Forelimb muscle (tissue), 1 donor: Measurements from ENCODE around the gene RGS14. TPM values are rescaled to one million over a fixed set of nuclear protein-coding genes. Genes with fewer than 3 reads are reported as not detected.

ENCODE experiments used
- DNase-seq: peaks from one replicate; pipeline ENCODE4 v3.0.0-alpha.2; 2013; ENCODE audit warnings: low read depth
- polyA plus RNA-seq: library from polyadenylated mRNA; unstranded; fragments of 120-200 nt; gene quantifications from one replicate; pipeline ENCODE4 v1.2.1, GENCODE V29; 2013; ENCODE audit not compliant: insufficient read length

Gene RGS14
- polyA plus RNA-seq, 1 donor = 17.4 TPM

DNA sequence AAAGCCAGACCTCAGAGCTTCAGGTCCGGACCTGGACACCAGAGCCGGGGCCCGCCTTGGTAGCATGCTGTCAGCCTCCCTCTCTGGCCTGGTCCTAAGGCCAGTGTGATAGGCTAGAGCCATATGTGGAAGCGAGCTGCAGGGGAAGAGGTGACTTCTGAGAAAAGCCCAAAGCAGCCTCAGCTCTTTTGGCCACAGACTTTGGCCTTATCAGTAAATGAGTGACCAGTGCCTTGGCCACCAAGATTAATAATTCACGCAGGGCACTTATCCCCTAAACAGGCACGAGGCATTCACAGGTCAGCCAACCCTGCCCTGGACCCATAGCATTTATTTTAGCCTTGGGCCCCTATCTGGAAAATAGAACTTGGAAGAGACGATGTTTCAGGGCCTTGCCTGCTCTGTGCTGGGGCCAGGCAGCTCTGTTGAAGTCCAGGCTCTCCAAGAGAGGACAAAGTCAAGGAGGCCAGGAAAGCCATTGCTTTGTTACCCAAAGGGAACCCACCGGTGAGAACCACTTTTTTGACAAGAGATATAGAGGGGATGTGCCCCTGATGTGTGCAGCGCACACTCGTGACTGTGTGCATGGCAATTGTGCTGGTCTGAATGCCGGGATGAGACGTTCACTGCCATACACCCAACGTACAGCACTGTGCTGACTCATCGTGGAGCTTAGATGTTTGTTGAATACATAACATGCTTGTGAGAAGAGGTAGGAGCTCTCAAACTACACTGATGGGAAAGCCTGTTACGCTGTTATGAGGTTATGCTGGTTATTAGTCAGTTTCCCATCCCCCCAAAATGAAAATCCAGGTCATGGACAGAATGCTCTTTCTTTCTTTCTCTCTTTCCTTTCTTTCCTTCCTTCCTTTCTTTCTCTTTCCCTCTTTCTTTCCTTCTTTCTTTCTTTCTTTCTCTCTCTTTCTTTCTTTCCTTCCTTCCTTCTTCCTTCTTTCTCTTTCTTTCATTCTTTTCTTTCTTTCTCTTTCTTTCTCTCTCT lies 21.5 kb downstream of the RGS14 start:
- no peak for DNase-seq

DNA sequence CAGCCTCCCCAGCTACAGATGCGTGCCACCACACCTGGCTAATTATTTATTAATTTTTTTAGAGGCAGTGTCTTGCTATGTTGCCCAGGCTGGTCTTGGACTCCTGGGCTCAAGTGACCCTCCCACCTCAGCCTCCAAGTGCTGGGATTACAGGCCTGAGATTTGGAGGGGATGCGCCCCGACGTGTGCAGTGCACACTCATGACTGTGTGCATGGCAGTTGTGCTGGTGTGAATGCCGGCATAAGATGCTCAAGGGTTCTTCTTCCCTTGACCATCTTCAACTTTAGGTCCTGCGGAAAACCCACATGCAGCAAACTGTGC lies 23.0 kb downstream of the RGS14 start:
- DNase-seq = no peak

DNA sequence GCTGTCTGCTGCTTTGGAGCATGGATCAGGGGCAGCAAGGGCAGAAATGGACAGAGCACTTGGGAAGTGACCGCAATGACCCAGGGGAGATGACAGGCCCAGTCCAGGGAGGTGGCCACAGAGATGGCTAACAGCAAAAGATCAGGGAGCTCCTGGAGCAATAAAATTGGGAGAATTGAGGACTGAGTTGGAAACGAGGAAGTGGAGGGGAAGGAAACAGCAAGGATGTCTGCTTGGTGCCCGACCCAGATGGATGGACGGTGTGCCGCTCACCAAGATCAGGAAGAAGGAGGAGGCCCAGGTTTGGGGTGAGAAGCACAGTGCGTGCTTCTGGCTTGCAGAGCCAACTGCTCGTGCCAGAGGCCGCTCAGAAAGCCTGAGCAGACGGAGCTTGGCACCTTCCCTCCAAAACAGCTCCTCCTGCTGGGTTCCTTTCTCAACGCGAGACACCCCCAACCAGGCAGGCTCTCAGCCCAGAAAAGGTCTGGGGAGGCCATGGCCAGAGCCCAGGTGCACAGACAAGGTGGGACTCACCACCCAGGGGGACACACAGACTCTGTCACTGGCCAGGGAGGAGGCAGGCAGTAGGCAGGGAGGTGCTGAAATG lies 24.8 kb downstream of the RGS14 start:
- DNase-seq = no peak

DNA sequence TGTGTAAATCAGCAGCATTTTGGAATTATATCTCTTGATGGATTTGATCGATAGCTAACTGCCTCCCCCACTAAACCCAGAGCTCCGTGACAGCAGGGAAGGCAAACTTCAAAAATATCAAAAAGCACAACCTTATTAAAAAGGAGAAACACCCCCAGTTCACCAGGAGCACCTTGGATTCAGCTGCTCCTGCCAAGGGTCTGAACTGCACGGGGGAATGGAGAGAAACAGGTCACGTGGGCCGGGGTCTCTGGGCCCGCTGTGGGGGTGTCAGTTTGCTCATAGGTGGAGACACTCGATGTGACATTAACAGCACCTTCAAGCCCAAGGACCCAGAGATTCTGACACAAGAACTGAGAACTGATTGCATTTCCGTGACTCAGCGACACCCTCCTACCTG lies 25.5 kb downstream of the RGS14 start:
- no peak for DNase-seq

DNA sequence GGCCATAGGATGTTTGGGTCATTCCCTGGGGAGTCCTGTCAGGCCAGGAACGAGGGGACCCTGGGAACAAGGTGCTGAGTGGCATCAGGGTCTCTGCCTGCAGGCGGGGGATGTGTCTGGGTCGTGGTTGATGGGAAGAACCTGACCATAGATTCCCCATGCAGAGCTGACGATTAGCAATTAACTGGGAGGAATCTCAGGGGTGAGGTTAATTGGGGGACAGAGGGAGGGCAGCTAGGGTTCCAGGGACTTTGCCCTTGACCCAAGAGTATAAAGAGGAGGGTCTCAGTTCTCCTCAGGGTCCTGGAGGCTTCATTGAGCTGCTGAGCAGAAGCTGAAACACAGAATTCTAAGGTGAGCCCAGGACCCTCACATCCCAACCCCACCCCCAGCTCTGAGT lies 26.4 kb downstream of the RGS14 start, which contains the start of gene SLC34A1:
TSS of gene SLC34A1 (plus strand) at position 301 of the 400 bp plus-strand sequence. CDS start 1,308 bp downstream, outside the sequence.
- no peak for DNase-seq

DNA sequence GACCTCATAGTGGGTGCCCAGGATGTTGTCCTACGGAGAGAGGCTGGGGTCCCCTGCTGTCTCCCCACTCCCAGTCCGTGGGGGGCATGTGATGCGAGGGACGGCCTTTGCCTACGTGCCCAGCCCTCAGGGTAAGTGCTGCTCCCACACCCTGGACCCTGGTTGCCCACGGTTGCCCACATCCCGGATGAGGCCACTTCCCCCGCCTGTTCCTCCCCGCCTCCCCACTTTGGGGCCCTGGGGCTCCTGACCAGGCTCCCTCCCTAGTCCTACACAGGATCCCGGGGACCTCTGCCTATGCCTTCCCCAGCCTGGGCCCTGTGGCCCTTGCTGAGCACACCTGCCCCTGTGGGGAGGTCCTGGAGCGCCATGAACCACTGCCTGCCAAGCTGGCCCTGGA lies 28.0 kb downstream of the RGS14 start:
- no peak for DNase-seq

DNA sequence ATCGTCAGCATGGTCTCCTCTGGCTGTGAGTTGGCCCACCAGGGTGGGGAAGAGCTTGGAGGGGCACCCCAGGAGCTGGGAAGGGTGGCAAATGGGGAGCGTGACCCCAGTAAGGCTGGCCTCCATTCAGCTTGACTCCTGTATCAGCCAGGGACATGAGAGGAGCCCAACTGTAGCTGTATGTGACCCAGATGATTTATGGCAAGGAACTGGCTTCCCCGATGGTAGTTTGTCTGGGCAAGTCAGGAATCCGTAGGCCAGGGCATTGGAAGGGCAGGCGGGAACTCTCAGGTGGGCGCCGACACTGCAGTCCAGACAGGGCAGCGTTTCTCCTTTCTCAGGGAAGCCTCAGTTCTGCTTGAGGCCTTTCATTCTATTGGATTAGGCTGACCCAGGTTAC lies 28.8 kb downstream of the RGS14 start:
- DNase-seq = no peak

DNA sequence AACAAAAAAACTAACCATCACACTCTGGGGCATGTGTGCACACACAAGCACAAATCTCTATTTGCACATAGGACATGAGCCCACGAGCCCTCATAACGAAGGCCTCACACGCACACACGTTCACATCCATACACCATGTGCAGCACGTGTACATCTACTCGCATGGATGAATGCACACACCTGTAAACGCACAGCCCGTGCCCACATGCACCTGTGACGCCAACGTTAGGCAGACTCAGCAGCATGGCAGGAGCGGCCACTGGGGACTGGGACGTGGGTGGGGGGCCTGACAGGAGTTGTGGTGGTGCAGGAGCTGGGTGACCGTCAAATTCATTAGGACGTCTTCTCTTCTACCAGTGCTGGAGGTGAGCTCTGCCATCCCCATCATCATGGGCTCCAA lies 29.7 kb downstream of the RGS14 start:
- DNase-seq = no peak

DNA sequence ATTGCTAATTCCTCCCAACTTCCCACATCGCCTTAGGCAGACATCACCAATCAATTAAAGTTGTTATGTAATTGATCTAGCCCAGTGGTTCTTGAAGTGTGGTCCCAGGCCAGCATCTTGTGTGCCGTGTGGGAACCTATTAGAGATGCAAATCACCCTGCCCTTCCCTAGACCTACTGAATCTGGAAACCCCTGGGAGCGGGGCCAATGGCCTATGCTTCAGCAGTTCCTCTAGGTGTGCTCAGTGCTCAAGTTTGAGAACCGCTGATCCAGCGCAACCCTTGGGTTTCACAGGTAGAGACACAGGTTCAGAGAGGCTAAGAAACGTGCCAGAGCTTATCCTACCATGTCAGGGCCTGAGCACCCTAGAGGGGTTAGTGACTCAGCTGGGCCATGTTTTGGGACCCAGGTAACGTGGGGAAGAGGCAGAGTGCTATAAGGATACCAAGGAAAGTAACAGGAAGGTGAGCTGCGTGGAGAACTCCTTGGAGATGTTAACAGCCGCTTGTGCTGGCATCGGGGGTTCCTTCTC lies 30.9 kb downstream of the RGS14 start:
- no peak for DNase-seq

DNA sequence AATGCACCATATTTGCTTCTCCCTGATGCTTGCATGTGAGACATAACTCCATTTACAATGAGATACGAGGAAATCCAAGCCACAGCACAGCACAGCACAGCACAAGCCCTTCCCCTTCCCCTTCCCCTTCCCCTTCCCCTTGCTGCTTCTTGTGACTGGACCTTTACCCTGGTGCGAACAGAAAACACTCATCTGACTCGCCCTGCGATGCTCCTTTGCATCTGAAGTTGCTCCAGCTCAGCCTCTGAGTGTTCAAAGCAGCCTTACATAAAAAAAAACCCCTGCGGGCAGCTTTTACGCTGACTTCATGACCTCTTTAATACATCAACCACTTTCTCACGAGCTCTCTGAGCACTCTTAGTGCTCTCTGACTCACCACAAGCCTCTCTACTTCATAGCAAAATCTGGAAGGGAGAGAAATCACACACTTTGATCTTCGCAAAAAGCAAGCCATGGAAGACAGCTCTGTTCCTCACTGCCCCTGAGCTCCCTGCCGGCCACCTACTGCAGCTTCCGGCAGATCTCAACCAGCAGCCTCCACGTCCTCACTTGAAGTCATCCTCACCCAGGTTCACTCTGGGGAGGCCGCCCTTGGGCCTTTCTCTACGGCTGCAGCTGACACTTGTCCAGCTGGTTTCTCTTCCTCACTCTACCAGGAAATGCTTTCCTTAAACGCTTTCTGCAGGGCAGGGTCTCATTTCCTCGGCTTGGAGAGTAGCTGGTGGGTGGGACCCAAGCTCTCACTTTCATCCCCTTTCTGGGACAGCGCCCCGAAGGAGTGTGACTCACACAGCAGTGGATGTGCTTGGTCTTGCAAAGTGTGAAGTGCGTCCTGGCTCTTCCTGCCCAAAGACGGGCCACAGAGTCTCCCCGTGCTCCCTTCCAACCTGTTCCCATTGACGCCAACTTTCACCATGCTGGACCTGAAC lies 31.8 kb downstream of the RGS14 start:
- no peak for DNase-seq

DNA sequence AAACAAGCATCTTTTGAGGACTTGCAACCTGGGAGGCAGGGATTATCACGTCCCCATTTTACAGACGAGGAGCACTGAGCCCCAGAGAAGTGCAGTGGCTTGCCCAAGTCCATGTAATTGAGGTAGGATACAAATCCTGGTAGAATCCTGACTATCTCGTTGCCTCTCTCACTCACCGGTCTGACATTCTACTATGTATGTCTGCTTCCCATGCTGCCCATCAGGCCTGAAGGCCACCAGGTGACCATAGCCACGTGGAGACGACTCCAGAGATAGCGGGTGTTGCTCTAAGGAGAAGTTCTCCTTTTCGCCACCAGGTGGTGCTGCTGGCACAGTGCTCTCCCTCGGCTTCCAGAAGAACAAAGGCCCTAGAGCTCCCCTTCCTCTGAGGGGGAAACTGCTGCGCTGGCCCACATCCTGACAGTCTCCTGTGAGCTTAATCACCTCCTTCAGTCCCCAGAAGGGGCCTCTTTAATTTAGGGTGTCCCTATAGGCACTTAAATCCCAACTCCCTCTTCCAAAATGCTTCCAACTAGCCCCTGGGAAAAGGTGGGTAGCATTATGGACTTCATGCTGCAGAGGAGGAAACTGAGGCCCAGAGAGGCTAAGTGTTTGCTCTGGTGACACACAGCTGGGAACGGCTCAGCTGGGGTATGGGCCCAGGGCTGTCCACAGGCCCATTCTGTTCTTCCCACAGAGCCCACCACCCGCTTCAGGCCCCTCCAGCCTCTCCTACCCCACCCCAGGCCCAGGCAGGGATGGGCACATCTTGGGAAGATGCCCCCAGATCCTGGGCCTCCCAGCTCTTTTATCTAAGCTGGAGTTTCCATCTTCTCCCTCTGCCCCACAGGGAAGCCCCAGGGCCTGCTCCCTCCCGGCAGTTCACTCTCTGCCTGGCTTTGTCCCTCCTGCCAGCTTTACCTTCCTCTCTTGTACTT lies 32.9 kb downstream of the RGS14 start:
- DNase-seq = peak; percentile 70

DNA sequence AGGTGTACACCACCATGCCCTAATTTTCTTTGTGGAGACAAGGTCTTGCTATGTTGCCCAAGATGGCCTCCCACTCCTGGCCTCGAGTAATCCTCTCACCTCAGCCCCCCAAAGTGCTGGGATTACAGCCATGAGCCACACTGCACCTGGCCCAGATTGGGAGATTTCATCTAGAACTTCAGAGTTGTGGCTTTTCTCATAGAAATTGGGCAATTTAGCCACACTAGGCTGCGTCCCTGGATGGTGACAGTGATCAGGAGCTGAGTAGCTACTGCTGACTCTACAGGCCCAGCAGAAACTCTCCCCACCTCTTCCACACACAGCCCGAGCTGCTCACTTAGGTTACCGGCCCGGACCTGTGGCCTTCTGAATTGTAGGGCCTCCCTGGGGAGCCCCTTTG lies 35.0 kb downstream of the RGS14 start:
- DNase-seq = no peak

DNA sequence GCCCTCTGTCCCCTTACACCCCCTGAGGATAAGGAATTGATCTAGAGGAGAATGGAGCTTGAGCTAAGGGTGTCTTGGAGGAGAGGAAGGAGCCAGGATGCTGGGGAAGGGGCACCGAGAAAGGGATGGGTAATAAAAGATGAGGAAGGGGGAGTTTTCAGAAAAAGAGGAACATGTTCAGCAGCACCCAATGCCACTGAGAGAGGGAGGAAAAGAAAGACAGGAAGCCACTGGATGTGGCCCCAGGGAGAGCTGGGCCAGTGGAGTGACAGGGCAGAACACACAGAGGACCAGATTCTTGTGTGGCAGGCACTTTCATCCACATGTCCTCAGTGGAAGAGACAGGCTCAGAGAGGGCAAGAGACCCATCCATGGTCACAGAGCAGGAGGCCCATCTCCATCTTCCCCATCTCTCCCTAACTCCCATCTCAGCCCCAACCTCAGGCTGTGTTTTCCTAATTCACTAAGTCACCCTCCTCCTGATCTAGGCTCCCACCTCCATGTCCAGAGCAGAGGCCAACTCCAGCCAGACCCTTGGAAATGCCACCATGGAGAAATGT lies 35.6 kb downstream of the RGS14 start:
- DNase-seq = no peak

DNA sequence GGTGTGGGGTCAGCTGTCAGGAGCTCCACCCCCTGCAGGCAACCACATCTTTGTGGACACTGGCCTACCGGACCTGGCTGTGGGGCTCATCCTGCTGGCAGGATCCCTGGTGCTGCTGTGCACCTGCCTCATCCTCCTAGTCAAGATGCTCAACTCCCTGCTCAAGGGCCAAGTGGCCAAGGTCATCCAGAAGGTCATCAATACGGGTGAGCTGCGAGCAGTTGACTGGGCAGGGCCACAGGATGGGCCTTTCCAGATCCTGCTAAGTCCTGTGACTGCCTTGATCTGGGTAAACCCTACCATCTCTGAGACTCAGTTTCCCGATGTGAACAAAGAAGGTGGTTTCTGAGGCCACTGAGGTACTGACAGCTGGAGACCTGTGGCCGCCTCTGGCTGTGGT lies 36.3 kb downstream of the RGS14 start:
- no peak for DNase-seq

DNA sequence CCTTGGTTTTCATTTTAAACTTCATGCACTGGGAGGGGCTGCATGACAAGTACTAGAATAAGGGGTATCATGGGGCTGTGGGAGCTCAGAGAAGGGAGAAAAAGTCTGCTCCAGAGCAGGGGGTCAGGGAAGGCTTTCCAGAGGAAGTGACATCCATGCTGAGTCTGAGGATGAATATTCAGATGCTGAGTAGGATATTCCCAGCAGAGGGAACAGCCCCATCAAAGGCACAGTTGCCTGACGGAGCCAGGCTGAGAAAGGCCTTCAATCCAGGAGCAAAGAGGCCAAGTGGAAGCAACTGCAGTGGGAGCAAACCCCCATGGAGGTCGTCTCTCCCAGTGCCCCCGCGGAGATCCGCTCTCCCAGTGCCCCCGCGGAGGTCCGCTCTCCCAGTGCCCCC lies 38.4 kb downstream of the RGS14 start:
- DNase-seq = no peak

DNA sequence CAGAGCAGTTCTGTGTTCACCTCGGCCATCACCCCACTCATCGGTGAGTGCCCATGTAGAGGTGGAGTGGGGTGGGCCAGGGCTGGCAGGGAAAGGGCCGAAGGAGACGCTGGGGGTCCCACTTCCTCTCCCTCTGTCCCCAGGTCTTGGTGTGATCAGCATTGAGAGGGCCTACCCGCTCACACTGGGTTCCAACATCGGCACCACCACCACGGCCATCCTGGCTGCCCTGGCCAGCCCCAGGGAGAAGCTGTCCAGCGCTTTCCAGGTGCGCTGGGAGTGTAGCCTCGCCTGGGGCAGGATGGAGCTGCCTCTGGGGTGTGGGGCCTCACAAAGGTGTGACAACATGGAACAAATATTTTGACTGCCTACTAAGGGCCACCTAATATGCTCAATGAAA lies 39.1 kb downstream of the RGS14 start:
- DNase-seq = no peak

DNA sequence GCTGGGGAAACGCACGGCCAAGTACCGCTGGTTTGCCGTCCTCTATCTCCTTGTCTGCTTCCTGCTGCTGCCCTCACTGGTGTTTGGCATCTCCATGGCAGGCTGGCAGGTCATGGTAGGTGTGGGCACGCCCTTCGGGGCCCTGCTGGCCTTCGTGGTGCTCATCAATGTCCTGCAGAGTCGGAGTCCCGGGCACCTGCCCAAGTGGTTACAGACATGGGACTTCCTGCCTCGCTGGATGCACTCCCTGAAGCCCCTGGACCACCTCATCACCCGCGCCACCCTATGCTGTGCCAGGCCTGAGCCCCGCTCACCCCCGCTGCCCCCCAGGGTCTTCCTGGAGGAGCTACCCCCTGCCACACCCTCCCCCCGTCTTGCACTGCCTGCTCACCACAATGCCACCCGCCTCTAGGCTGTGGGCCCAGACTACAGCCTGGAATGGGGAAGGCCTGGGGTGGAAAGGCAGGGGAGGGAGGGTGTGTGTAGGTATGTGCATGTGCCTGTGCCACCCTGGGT lies 40.2 kb downstream of the RGS14 start:
- DNase-seq = no peak

DNA sequence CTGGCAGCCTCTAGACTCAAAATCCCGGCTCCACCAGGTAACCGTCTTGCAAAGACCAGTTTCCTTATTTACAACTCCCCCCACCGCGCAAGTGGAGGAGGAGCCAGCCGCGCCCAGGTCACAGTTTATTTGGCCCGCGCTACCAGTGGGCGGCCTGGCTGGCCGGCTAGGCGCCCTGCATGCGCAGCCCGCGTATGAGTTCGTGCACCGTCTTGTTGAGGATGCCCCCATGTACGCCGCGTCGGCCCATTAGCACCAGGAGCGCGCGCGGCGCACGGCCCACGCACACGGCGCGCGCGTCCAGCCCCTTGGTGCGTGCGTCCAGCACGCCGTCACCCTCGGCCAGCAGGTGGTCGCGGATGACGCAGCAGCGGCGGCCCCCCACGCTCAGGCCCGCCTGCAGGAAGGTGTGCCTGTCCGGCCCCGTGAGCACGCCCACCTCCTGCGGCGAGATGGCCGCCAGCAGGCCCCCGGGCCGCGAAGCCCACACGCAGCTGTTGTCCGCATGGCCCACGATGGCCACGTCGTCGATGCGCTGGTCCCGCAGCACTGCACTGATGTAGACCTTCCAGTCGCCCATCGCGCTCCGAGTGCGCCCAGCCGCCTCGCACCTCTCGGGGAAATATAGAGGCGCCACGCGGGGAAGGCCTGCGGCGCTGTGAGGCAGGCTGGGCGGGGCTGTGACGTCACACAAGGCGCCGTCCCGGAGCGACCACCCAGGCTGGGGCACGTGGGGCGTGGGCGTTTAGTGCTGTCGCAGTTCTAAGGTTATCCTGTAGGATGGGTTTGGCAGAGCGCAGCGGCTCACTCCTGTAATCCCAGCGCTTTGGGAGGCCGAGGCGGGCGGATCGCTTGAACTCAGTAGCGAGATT lies 42.5 kb downstream of the RGS14 start, which contains the start of gene PFN3:
TSS of gene PFN3 (minus strand) at position 665 of the 872 bp plus-strand sequence. CDS start at position 580, 85 bp downstream.
- DNase-seq = no peak
